Suprapubic skin (tissue), 4 donors: ENCODE results near the gene TP53BP2. TPM values are rescaled to one million over a fixed set of nuclear protein-coding genes. Genes with fewer than 3 reads are reported as not detected.

Experiments
- DNase-seq, 2 donors: peaks; one replicate each; pipeline ENCODE4 v3.0.0-alpha.2; 2019; ENCODE audit warnings: low spot score in 2 of 2
- H3K27ac ChIP-seq: fragments of 200-600 bp; sonication (generic); one replicate; pipeline ENCODE4 v1.5.1; 2019
- H3K27me3 ChIP-seq: fragments of 200-600 bp; sonication (generic); one replicate; pipeline ENCODE4 v1.5.1; 2019
- H3K36me3 ChIP-seq: fragments of 200-600 bp; sonication (generic); one replicate; pipeline ENCODE4 v1.5.1; 2019
- H3K4me1 ChIP-seq: fragments of 200-600 bp; sonication (generic); one replicate; pipeline ENCODE4 v1.5.1; 2019
- H3K4me3 ChIP-seq: fragments of 200-600 bp; sonication (generic); one replicate; pipeline ENCODE4 v1.5.1; 2019; ENCODE audit warnings: mild to moderate bottlenecking
- H3K9me3 ChIP-seq: fragments of 200-600 bp; sonication (generic); one replicate; pipeline ENCODE4 v1.5.1; 2019
- EP300 ChIP-seq: sonication (generic); formaldehyde crosslinking; IDR thresholded peaks from one replicate; pipeline ENCODE4 v1.6.1; 2017; ENCODE audit warnings: antibody characterized with exemption
- POLR2A ChIP-seq, 2 donors: fragments of 450-650 bp; IDR thresholded peaks; one replicate each; pipeline ENCODE4 v1.6.1; 2017; ENCODE audit warnings: antibody characterized with exemption in 2 of 2, mild to moderate bottlenecking in 2 of 2, moderate library complexity in 2 of 2
- POLR2AphosphoS5 ChIP-seq, 3 donors: sonication (generic); formaldehyde crosslinking; IDR thresholded peaks; one replicate each; pipeline ENCODE4 v1.6.1; 2017; ENCODE audit warnings: antibody characterized with exemption in 3 of 3
- WGBS: methylation state at CpG from one replicate; pipeline ENCODE4 v1.1.5; 2018; 5-methylcytosine and 5-hydroxymethylcytosine counted together
- total RNA-seq, 4 donors: library from RNA; depleted of rRNA; stranded (reverse); fragments of >200 nt; gene quantifications; one replicate each; pipeline ENCODE4 v1.1.0, GENCODE V29; 2016
- TF ChIP-seq, protein P1 (sequence below), 2 donors: fragments of 200-600 bp in 1 of 2; fragments of 450-650 bp in 1 of 2; sonication (generic) in 1 of 2; IDR thresholded peaks; one replicate each; pipeline ENCODE4 v1.5.1; 2016 to 2019; ENCODE audit warnings: antibody characterized with exemption in 2 of 2, mild to moderate bottlenecking in 1 of 2, moderate library complexity in 1 of 2

TP53BP2 gene
- total RNA-seq, 4 donors from 2014 or later: 33.2 to 80.5 (median 55.8) TPM

DNA sequence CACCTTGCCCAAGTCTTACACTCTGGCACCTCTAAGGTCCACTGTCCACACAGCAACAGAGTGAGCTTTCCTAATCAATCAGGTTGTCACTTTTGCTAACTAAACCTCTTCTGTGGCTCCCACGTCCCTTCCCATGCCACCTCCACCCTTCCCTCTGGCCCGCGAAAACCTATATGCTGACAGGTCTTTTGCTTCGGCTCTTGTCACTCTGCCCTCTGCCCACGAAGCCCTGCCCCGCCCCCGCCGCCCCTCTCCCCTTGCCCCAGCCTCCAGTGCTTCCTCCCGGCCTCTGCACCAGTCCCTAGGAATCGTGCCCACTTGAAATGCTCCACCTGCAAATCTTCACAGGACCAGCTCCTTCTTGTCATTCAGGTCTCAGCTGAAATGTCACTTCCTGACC lies 8.1 kb downstream of the TP53BP2 start:
- Histone ChIP-seq H3K9me3 (no peaks in the 10 kb centered on the region), H3K4me3 (no peak overlapping the region), H3K27me3 (no peaks in the 10 kb centered on the region), H3K4me1 (peaks cover 40% of the 10 kb centered on the region), H3K27ac (no peak overlapping the region), H3K36me3 (no peaks in the 10 kb centered on the region)
- no peak for TF ChIP-seq POLR2A (IDR thresholded peaks at IDR 0.05)
- TF ChIP-seq POLR2AphosphoS5 (IDR thresholded peaks at IDR 0.05): no peak
- TF ChIP-seq, protein P1, sequence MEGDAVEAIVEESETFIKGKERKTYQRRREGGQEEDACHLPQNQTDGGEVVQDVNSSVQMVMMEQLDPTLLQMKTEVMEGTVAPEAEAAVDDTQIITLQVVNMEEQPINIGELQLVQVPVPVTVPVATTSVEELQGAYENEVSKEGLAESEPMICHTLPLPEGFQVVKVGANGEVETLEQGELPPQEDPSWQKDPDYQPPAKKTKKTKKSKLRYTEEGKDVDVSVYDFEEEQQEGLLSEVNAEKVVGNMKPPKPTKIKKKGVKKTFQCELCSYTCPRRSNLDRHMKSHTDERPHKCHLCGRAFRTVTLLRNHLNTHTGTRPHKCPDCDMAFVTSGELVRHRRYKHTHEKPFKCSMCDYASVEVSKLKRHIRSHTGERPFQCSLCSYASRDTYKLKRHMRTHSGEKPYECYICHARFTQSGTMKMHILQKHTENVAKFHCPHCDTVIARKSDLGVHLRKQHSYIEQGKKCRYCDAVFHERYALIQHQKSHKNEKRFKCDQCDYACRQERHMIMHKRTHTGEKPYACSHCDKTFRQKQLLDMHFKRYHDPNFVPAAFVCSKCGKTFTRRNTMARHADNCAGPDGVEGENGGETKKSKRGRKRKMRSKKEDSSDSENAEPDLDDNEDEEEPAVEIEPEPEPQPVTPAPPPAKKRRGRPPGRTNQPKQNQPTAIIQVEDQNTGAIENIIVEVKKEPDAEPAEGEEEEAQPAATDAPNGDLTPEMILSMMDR (IDR thresholded peaks at IDR 0.05): no peak
- no peak for TF ChIP-seq EP300
- DNase-seq: no peak
- WGBS: 82% methylated on average over 10 of the region's 10 CpGs

DNA sequence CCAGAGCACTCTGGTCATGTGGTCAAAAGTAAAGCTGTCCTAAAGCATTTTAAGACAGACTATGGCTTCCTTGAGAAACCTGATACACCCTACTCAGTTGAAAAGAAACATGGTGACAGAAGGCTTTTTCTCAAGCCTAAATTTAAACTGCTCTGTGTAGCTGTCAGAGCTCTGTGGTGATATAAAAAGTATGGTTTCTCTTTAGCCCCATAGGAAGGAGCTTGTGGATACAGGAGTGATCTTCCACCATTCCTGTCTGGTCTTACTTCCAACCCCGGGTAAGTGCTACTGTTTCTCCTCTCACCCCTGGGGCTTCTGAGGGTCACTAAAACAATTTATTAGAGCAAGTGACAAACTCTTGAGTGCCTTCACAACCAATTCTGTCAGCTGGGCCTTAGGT lies 8.5 kb downstream of the TP53BP2 start:
- Histone ChIP-seq H3K9me3 (no peaks in the 10 kb centered on the region), H3K27ac (no peak overlapping the region), H3K4me3 (no peak overlapping the region), H3K27me3 (no peaks in the 10 kb centered on the region), H3K4me1 (peaks cover 45% of the 10 kb centered on the region), H3K36me3 (no peaks in the 10 kb centered on the region)
- no peak for DNase-seq
- TF ChIP-seq POLR2AphosphoS5 (IDR thresholded peaks at IDR 0.05) (no peak), EP300 (no peak), POLR2A (IDR thresholded peaks at IDR 0.05) (no peak)
- TF ChIP-seq, protein P1 (IDR thresholded peaks at IDR 0.05): no peak
- 72% methylated on average over 1 of the region's 1 CpG for WGBS

DNA sequence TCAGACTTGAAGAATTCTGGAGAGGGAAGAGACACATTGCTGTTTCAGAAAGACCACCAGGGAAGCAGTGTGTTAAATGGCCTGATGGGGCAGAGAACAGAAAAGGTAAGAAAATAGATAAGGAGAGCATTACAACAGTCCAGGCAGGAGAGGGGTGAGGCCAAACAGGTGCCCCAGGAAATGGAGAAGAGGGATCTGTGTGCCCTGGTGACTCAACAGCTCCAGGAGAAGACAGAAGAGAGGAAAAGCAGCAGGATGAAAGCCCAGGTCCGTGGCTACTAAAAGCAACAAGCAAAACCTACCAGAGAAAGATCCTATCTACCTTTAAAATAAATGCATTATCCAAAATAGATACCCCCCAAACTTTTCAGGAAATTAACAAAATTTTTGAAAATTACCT lies 9.2 kb downstream of the TP53BP2 start:
- Histone ChIP-seq H3K27me3 (no peaks in the 10 kb centered on the region), H3K4me1 (peaks cover 47% of the 10 kb centered on the region), H3K36me3 (no peaks in the 10 kb centered on the region), H3K9me3 (no peaks in the 10 kb centered on the region), H3K4me3 (no peak overlapping the region), H3K27ac (no peak overlapping the region)
- DNase-seq: no peak
- WGBS: 73% methylated on average over 1 of the region's 1 CpG
- no peak for TF ChIP-seq EP300
- TF ChIP-seq POLR2A (IDR thresholded peaks at IDR 0.05): no peak
- TF ChIP-seq, protein P1 (IDR thresholded peaks at IDR 0.05): no peak
- TF ChIP-seq POLR2AphosphoS5 (IDR thresholded peaks at IDR 0.05): no peak

DNA sequence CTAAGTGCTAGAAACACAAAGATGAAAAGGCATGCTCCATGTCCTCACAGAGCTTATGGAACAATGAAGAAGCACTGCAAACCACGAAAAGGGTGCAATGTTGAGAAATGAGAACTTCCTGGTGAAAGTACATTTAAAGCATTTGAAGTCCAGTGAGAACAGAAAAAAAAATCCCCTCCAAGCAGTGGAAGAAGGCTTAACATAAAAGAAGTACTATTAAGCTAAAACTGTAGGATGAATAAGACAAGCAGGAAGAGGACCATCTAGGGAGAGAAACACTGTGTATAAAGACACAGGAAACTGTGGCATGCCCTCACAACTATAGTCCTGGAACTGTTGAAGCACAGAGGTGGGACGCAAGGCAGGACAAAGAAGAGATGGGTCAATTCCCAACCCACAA lies 10.0 kb downstream of the TP53BP2 start:
- WGBS: 76% methylated on average over 2 of the region's 2 CpGs
- Histone ChIP-seq H3K27ac (no peak overlapping the region), H3K4me1 (peaks cover 41% of the 10 kb centered on the region), H3K27me3 (no peaks in the 10 kb centered on the region), H3K9me3 (no peaks in the 10 kb centered on the region), H3K4me3 (no peak overlapping the region), H3K36me3 (no peaks in the 10 kb centered on the region)
- no peak for DNase-seq
- TF ChIP-seq POLR2AphosphoS5 (IDR thresholded peaks at IDR 0.05) (no peak), EP300 (no peak), POLR2A (IDR thresholded peaks at IDR 0.05) (no peak)
- TF ChIP-seq, protein P1 (IDR thresholded peaks at IDR 0.05): no peak

DNA sequence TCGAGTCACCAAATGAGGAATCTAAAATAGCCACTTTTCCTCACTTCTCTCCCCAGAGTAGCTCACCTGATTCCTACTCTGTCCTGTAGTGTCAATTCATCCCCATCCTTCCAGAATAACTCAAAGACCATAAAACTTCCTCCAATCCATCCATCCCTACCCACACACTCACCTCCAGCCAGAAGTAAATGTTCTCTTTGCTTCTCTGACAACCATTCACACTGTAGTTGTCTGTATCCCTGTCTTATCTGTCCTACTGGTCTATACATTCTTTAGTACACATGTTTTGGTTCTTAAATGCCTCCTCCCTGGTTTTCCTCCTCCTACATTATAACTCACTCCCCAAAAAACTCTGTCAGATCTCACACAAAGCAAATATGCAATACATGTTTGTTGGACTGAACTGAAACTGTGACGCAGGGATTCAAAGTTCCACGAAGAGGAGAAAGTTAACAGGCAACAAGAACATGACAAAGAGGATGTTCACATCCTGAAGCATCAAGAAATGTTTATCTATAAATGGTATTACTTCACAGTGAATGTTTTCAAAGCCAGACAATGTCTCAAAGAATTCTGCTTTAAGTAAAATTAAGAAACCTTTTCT lies 11.0 kb downstream of the TP53BP2 start:
- Histone ChIP-seq H3K27me3 (no peaks in the 10 kb centered on the region), H3K4me3 (no peak overlapping the region), H3K9me3 (no peaks in the 10 kb centered on the region), H3K27ac (peak overlapping the region; percentile 20), H3K36me3 (no peaks in the 10 kb centered on the region), H3K4me1 (peaks cover 41% of the 10 kb centered on the region)
- 60% methylated on average over 3 of the region's 3 CpGs for WGBS
- TF ChIP-seq POLR2AphosphoS5 (IDR thresholded peaks at IDR 0.05): no peak
- TF ChIP-seq POLR2A (IDR thresholded peaks at IDR 0.05): no peak
- TF ChIP-seq EP300: no peak
- TF ChIP-seq, protein P1 (IDR thresholded peaks at IDR 0.05): no peak
- no peak for DNase-seq
